Loucy (cell line): ENCODE results near the gene KRTAP12-4.

Source experiments
- CTCF ChIP-seq: fragments of 200-600 bp; sonication (generic); conservative IDR thresholded peaks from 2 replicates; pipeline ENCODE4 v1.5.1; 2014; ENCODE audit warnings: mild to moderate bottlenecking, antibody characterized with exemption, low read length
- EZH2phosphoT487 ChIP-seq: fragments of 200-600 bp; IDR thresholded peaks from 2 replicates; pipeline ENCODE4 v1.6.1; 2018; ENCODE audit warnings: antibody characterized with exemption, mild to moderate bottlenecking, moderate library complexity, borderline replicate concordance

- TF ChIP-seq CTCF = no peak
- TF ChIP-seq EZH2phosphoT487 = no peak
These were observed 48.7 kb upstream of the KRTAP12-4 start for GRCh38 chr21:44702973-44703730.
